Central memory CD8-positive, alpha-beta T cell (primary cell): ENCODE results near the gene TMEM221.

Source experiments
- ATAC-seq: fragments of 150-1000 bp; cut with Tn5 transposase; replicated peaks from 2 replicates; pipeline ENCODE4 v1.10.0; 2022; ENCODE audit warnings: mild to moderate bottlenecking, moderate FRiP score, moderate number of reproducible peaks; ENCODE audit not compliant: poor library complexity, severe bottlenecking; ENCODE audit errors: extremely low read depth
- DNase-seq, 2 donors: peaks; one replicate each; pipeline ENCODE4 v3.0.0; 2021; ENCODE audit warnings: low spot score in 2 of 2
- H3K27ac Mint-ChIP-seq: one replicate; pipeline ENCODE4 v1.8.0; 2022; ENCODE audit warnings: low read depth, mild to moderate bottlenecking, moderate library complexity, mixed read lengths
- H3K27me3 Mint-ChIP-seq: one replicate; pipeline ENCODE4 v1.8.0; 2022; ENCODE audit warnings: mixed read lengths
- H3K36me3 Mint-ChIP-seq: one replicate; pipeline ENCODE4 v1.8.0; 2022; ENCODE audit warnings: mild to moderate bottlenecking, moderate library complexity, mixed read lengths; ENCODE audit not compliant: insufficient read depth
- H3K4me1 Mint-ChIP-seq: one replicate; pipeline ENCODE4 v1.8.0; 2022; ENCODE audit warnings: mixed read lengths
- H3K4me3 Mint-ChIP-seq: one replicate; pipeline ENCODE4 v1.8.0; 2022; ENCODE audit warnings: mild to moderate bottlenecking, moderate library complexity, mixed read lengths
- H3K9me3 Mint-ChIP-seq: one replicate; pipeline ENCODE4 v1.8.0; 2022; ENCODE audit warnings: mixed read lengths

Gene TMEM221

GRCh38 chr19:17469092-17469480 is 20.6 kb upstream of the TMEM221 start:
- ATAC-seq (no peak), DNase-seq (peak in 1 of 2 donors; percentile 25)
- H3K36me3 Mint-ChIP-seq, result peaks cover 11% of the 10 kb centered on the region
- H3K9me3 Mint-ChIP-seq, result no peaks in the 10 kb centered on the region
- peaks cover 39% of the 10 kb centered on the region for H3K4me1 Mint-ChIP-seq
- H3K27ac Mint-ChIP-seq, result peak overlapping the region; percentile 86
- peak overlapping the region; percentile 91 for H3K4me3 Mint-ChIP-seq
- H3K27me3 Mint-ChIP-seq, result no peaks in the 10 kb centered on the region

- Mint-ChIP-seq H3K4me3 (peak overlapping the region; percentile 91), H3K27me3 (no peaks in the 10 kb centered on the region), H3K4me1 (peaks cover 39% of the 10 kb centered on the region), H3K9me3 (no peaks in the 10 kb centered on the region), H3K36me3 (peaks cover 11% of the 10 kb centered on the region), H3K27ac (peak overlapping the region; percentile 86)
- no peak for ATAC-seq
- DNase-seq, result no peak
Observed at GRCh38 chr19:17468302-17469091, 20.0 kb upstream of the TMEM221 start.

GRCh38 chr19:17467471-17468301 is 19.2 kb upstream of the TMEM221 start:
- H3K4me1 Mint-ChIP-seq, result peaks cover 39% of the 10 kb centered on the region
- DNase-seq (no peak), ATAC-seq (no peak)
- no peaks in the 10 kb centered on the region for H3K9me3 Mint-ChIP-seq
- H3K36me3 Mint-ChIP-seq, result peaks cover 8% of the 10 kb centered on the region
- no peak overlapping the region for H3K4me3 Mint-ChIP-seq
- H3K27ac Mint-ChIP-seq, result no peak overlapping the region
- H3K27me3 Mint-ChIP-seq, result no peaks in the 10 kb centered on the region

- no peak overlapping the region for H3K4me3 Mint-ChIP-seq
- DNase-seq (no peak), ATAC-seq (no peak)
- peaks cover 8% of the 10 kb centered on the region for H3K36me3 Mint-ChIP-seq
- peaks cover 1% of the 10 kb centered on the region for H3K27me3 Mint-ChIP-seq
- peaks cover 33% of the 10 kb centered on the region for H3K4me1 Mint-ChIP-seq
- H3K27ac Mint-ChIP-seq, result no peak overlapping the region
- H3K9me3 Mint-ChIP-seq, result no peaks in the 10 kb centered on the region
Observed at GRCh38 chr19:17466487-17466850, 18.0 kb upstream of the TMEM221 start.

- DNase-seq (no peak), ATAC-seq (no peak)
- Mint-ChIP-seq H3K4me1 (peaks cover 2% of the 10 kb centered on the region), H3K4me3 (no peak within 1 kb of the TSS), H3K9me3 (no peaks in the 10 kb centered on the region), H3K27ac (no peak within 1 kb of the TSS), H3K36me3 (no peaks in the 10 kb centered on the region), H3K27me3 (peaks cover 55% of the 10 kb centered on the region)
Observed at GRCh38 chr19:17460372-17461230, 12.1 kb upstream of the TMEM221 start, which contains the start of gene NXNL1. Gene NXNL1, minus strand, starts transcription at chr19:17460926. Its CDS starts 57 bp downstream, at chr19:17460869.

- Mint-ChIP-seq H3K36me3 (no peaks in the 10 kb centered on the region), H3K4me1 (no peaks in the 10 kb centered on the region), H3K4me3 (no peak overlapping the region), H3K27ac (no peak overlapping the region), H3K9me3 (no peaks in the 10 kb centered on the region), H3K27me3 (peaks cover 66% of the 10 kb centered on the region)
- ATAC-seq (no peak), DNase-seq (no peak)
Observed at GRCh38 chr19:17458970-17459369, 10.5 kb upstream of the TMEM221 start.

GRCh38 chr19:17457616-17458015 is 9.1 kb upstream of the TMEM221 start:
- Mint-ChIP-seq H3K4me1 (no peaks in the 10 kb centered on the region), H3K9me3 (no peaks in the 10 kb centered on the region), H3K27me3 (peaks cover 75% of the 10 kb centered on the region), H3K27ac (no peak overlapping the region), H3K4me3 (no peak overlapping the region), H3K36me3 (peaks cover 2% of the 10 kb centered on the region)
- no peak for DNase-seq
- ATAC-seq, result no peak

GRCh38 chr19:17456127-17456526 is 7.7 kb upstream of the TMEM221 start:
- no peak for ATAC-seq
- peaks cover 2% of the 10 kb centered on the region for H3K36me3 Mint-ChIP-seq
- H3K27ac Mint-ChIP-seq, result no peak overlapping the region
- no peaks in the 10 kb centered on the region for H3K9me3 Mint-ChIP-seq
- peaks cover 70% of the 10 kb centered on the region for H3K27me3 Mint-ChIP-seq
- H3K4me1 Mint-ChIP-seq, result no peaks in the 10 kb centered on the region
- no peak for DNase-seq
- no peak overlapping the region for H3K4me3 Mint-ChIP-seq

- H3K4me3 Mint-ChIP-seq, result no peak overlapping the region
- H3K36me3 Mint-ChIP-seq, result peaks cover 4% of the 10 kb centered on the region
- H3K27me3 Mint-ChIP-seq, result peaks cover 65% of the 10 kb centered on the region
- no peaks in the 10 kb centered on the region for H3K4me1 Mint-ChIP-seq
- ATAC-seq, result no peak
- no peaks in the 10 kb centered on the region for H3K9me3 Mint-ChIP-seq
- DNase-seq, result no peak
- H3K27ac Mint-ChIP-seq, result no peak overlapping the region
Observed at GRCh38 chr19:17455308-17456123, 7.0 kb upstream of the TMEM221 start.

GRCh38 chr19:17454576-17455071 is 6.2 kb upstream of the TMEM221 start:
- no peaks in the 10 kb centered on the region for H3K4me1 Mint-ChIP-seq
- H3K9me3 Mint-ChIP-seq, result no peaks in the 10 kb centered on the region
- H3K4me3 Mint-ChIP-seq, result no peak overlapping the region
- H3K27me3 Mint-ChIP-seq, result peaks cover 65% of the 10 kb centered on the region
- peaks cover 4% of the 10 kb centered on the region for H3K36me3 Mint-ChIP-seq
- ATAC-seq, result no peak
- DNase-seq, result no peak
- no peak overlapping the region for H3K27ac Mint-ChIP-seq

GRCh38 chr19:17451820-17452219 is 3.4 kb upstream of the TMEM221 start:
- DNase-seq (no peak), ATAC-seq (no peak)
- Mint-ChIP-seq H3K36me3 (peaks cover 4% of the 10 kb centered on the region), H3K4me1 (no peaks in the 10 kb centered on the region), H3K27me3 (peaks cover 38% of the 10 kb centered on the region), H3K9me3 (no peaks in the 10 kb centered on the region), H3K4me3 (no peak overlapping the region), H3K27ac (no peak overlapping the region)
